Trophoblast cell (in vitro differentiated cells and primary cell): Measurements from ENCODE around the gene EXD1.
"Not testable (repeated sequence)": the region's sequence is repeated elsewhere in the genome, so short reads cannot be mapped to it uniquely, and the experiment has no call there.

ENCODE experiments used
- DNase-seq, 2 donors: peaks; one replicate each; pipeline ENCODE4 v3.0.0-alpha.2; 2016
- H2AFZ ChIP-seq: 2 replicates; pipeline ENCODE4 v1.6.1; 2013; ENCODE audit warnings: low read length, moderate library complexity, mild to moderate bottlenecking; ENCODE audit not compliant: insufficient read depth, poor library complexity
- H2AK5ac ChIP-seq: 2 replicates; pipeline ENCODE4 v1.6.1; 2013; ENCODE audit warnings: mild to moderate bottlenecking, low read length
- H2BK120ac ChIP-seq: 2 replicates; pipeline ENCODE4 v1.6.1; 2013; ENCODE audit warnings: low read length, mild to moderate bottlenecking, moderate library complexity; ENCODE audit not compliant: insufficient read depth, poor library complexity
- H2BK12ac ChIP-seq: 2 replicates; pipeline ENCODE4 v1.6.1; 2013; ENCODE audit warnings: mild to moderate bottlenecking, low read length, moderate library complexity
- H2BK5ac ChIP-seq: 2 replicates; pipeline ENCODE4 v1.6.1; 2013; ENCODE audit warnings: low read length, low read depth, moderate library complexity, mild to moderate bottlenecking; ENCODE audit not compliant: poor library complexity
- H3K14ac ChIP-seq: 2 replicates; pipeline ENCODE4 v1.6.1; 2013; ENCODE audit warnings: mild to moderate bottlenecking, low read length
- H3K18ac ChIP-seq: 2 replicates; pipeline ENCODE4 v1.6.1; 2013; ENCODE audit warnings: mild to moderate bottlenecking, low read length
- H3K23ac ChIP-seq: 2 replicates; pipeline ENCODE4 v1.6.1; 2013; ENCODE audit warnings: low read length
- H3K27ac ChIP-seq: 2 replicates; pipeline ENCODE4 v1.5.1; 2013; ENCODE audit warnings: low read depth, mild to moderate bottlenecking, inconsistent platforms, low read length, moderate library complexity
- H3K27me3 ChIP-seq: 2 replicates; pipeline ENCODE4 v1.6.1; 2013; ENCODE audit warnings: inconsistent platforms, mild to moderate bottlenecking, low read length, moderate library complexity; ENCODE audit not compliant: insufficient read depth
- H3K36me3 ChIP-seq, 2 experiments: 1 replicate in 1 of 2; 2 replicates in 1 of 2; pipeline ENCODE4 v1.6.1; 2013; ENCODE audit warnings: low read length in 2 of 2, mild to moderate bottlenecking in 2 of 2, moderate library complexity in 1 of 2; ENCODE audit not compliant: insufficient read depth in 2 of 2, control insufficient read depth in 1 of 2
- H3K4ac ChIP-seq: 2 replicates; pipeline ENCODE4 v1.6.1; 2013; ENCODE audit warnings: low read depth, mild to moderate bottlenecking, low read length, moderate library complexity
- H3K4me1 ChIP-seq, 2 experiments: 1 replicate in 1 of 2; 2 replicates in 1 of 2; pipeline ENCODE4 v1.6.1; 2013; ENCODE audit warnings: low read length in 2 of 2, mild to moderate bottlenecking in 2 of 2, moderate library complexity in 1 of 2; ENCODE audit not compliant: insufficient read depth in 2 of 2, control insufficient read depth in 1 of 2
- H3K4me2 ChIP-seq: 2 replicates; pipeline ENCODE4 v1.6.1; 2013; ENCODE audit warnings: inconsistent platforms, mild to moderate bottlenecking, low read length, moderate library complexity
- H3K4me3 ChIP-seq: 2 replicates; pipeline ENCODE4 v1.5.1; 2013; ENCODE audit warnings: mild to moderate bottlenecking, low read depth, low read length, inconsistent platforms
- H3K79me1 ChIP-seq: one replicate; pipeline ENCODE4 v1.6.1; 2013; ENCODE audit warnings: low read length
- H3K79me2 ChIP-seq: 2 replicates; pipeline ENCODE4 v1.6.1; 2013; ENCODE audit warnings: low read length, mild to moderate bottlenecking; ENCODE audit not compliant: control insufficient read depth, insufficient read depth, poor library complexity
- H3K9ac ChIP-seq: 2 replicates; pipeline ENCODE4 v1.6.1; 2013; ENCODE audit warnings: mild to moderate bottlenecking, low read length
- H3K9me3 ChIP-seq: 2 replicates; pipeline ENCODE4 v1.6.1; 2013; ENCODE audit warnings: low read depth, mild to moderate bottlenecking, control low read depth, inconsistent platforms, low read length; ENCODE audit not compliant: insufficient read depth
- H4K12ac ChIP-seq: 2 replicates; pipeline ENCODE4 v1.6.1; 2013; ENCODE audit warnings: low read depth, mild to moderate bottlenecking, low read length, moderate library complexity
- H4K8ac ChIP-seq: 2 replicates; pipeline ENCODE4 v1.6.1; 2013; ENCODE audit warnings: low read depth, mild to moderate bottlenecking, low read length, moderate library complexity
- H4K91ac ChIP-seq: one replicate; pipeline ENCODE4 v1.6.1; 2013; ENCODE audit warnings: low read depth, mild to moderate bottlenecking, low read length, moderate library complexity
- WGBS: extraction: QIAGEN DNeasy Blood & Tissue Kit; methylation state at CpG from one replicate; pipeline ENCODE4 v1.1.7; 2013; ENCODE audit warnings: missing lambda C conversion rate; ENCODE audit not compliant: insufficient read length, insufficient coverage; ENCODE audit errors: extremely low coverage; 5-methylcytosine and 5-hydroxymethylcytosine counted together

EXD1 gene

DNA sequence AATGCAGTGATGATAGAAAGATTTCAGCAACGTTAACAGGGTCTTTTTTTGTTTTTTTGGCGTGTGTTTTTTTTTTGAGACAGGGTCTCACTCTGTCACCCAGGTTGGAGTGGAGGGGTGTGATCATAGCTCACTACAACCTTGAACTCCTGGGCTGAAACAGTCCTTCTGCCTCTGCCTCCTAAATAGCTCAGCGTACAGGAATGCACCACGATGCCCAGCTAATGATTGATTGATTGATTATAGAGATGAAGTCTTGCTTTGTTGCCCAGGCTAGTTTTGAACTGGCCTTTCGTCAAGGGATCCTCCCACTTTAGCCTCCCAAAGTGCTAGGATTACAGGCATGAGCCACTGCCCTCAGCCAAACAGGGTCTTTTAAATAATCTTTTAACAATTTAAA lies 7.5 kb upstream of the EXD1 start:
- Histone ChIP-seq H3K9ac (no peak overlapping the region), H3K14ac (no peak overlapping the region), H4K8ac (no peak overlapping the region), H4K12ac (no peak overlapping the region), H3K4me1 (no peaks in the 10 kb centered on the region), H3K79me2 (no peaks in the 10 kb centered on the region), H3K36me3 (peaks cover 1% of the 10 kb centered on the region in 2 experiments), H2AK5ac (no peak overlapping the region), H3K4me2 (no peak overlapping the region), H3K4ac (no peak overlapping the region), H4K91ac (no peak overlapping the region), H2AFZ (no peak overlapping the region), H3K27ac (no peak overlapping the region), H3K9me3 (no peaks in the 10 kb centered on the region), H2BK5ac (no peak overlapping the region), H2BK12ac (no peak overlapping the region), H2BK120ac (no peak overlapping the region), H3K27me3 (no peaks in the 10 kb centered on the region), H3K4me3 (no peak overlapping the region), H3K18ac (no peak overlapping the region), H3K79me1 (no peaks in the 10 kb centered on the region), H3K23ac (no peak overlapping the region)
- no CpG with 5 or more reads among the region's 5 CpGs for WGBS
- DNase-seq, result no peak

DNA sequence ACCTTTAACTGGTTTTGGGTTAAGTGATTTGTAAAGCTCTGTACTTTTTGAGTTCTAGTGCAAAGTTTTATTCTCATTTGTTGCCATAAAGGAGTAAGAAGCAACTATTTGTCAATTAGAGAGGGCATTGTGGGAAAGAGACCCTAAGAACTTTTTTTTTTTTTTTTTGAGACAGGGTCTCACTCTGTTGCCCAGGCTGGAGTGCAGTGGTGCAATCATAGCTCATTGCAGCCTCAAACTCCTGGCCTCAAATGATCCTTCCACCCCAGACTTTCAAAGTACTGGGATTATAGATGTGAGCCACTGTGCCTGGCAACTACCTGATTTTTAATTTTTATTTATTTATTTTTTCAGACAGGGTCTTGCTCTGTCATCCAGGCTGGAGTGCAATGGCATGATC lies 5.4 kb upstream of the EXD1 start:
- H4K91ac ChIP-seq, result no peak overlapping the region
- no peak overlapping the region for H3K4ac ChIP-seq
- H3K14ac ChIP-seq, result no peak overlapping the region
- H3K4me2 ChIP-seq, result no peak overlapping the region
- H3K9me3 ChIP-seq, result no peaks in the 10 kb centered on the region
- H2BK12ac ChIP-seq, result no peak overlapping the region
- no peak overlapping the region for H4K8ac ChIP-seq
- no peak overlapping the region for H2AK5ac ChIP-seq
- H2BK5ac ChIP-seq, result no peak overlapping the region
- no peak overlapping the region for H4K12ac ChIP-seq
- H3K27me3 ChIP-seq, result no peaks in the 10 kb centered on the region
- no peak overlapping the region for H3K18ac ChIP-seq
- no peak for DNase-seq
- H2AFZ ChIP-seq, result no peak overlapping the region
- no peak overlapping the region for H3K4me3 ChIP-seq
- H3K79me2 ChIP-seq, result peaks cover 7% of the 10 kb centered on the region
- peaks cover 6% of the 10 kb centered on the region for H3K79me1 ChIP-seq
- no peak overlapping the region for H2BK120ac ChIP-seq
- no peak overlapping the region for H3K9ac ChIP-seq
- H3K4me1 ChIP-seq, result peaks cover 0 to 3% of the 10 kb centered on the region in 2 experiments
- no peak overlapping the region for H3K23ac ChIP-seq
- H3K36me3 ChIP-seq, result peaks cover 0 to 1% of the 10 kb centered on the region in 2 experiments
- no peak overlapping the region for H3K27ac ChIP-seq

GRCh38 chr15:41235228-41235627 lies 4.7 kb upstream of the EXD1 start:
- H4K12ac ChIP-seq, H4K91ac ChIP-seq, H3K79me2 ChIP-seq, DNase-seq, H3K4ac ChIP-seq, H3K18ac ChIP-seq, H3K36me3 ChIP-seq, H3K14ac ChIP-seq, H3K9me3 ChIP-seq, H2AFZ ChIP-seq, H3K27me3 ChIP-seq, H3K4me3 ChIP-seq, H3K23ac ChIP-seq, H3K4me2 ChIP-seq, H2AK5ac ChIP-seq, H3K9ac ChIP-seq, H4K8ac ChIP-seq, H3K4me1 ChIP-seq, H2BK120ac ChIP-seq, H2BK5ac ChIP-seq, H2BK12ac ChIP-seq, H3K27ac ChIP-seq: not testable (repeated sequence)
- WGBS, result no CpG with 5 or more reads among the region's 5 CpGs
- peaks cover 10% of the 10 kb centered on the region for H3K79me1 ChIP-seq

- no peak overlapping the region for H4K8ac ChIP-seq
- no peak overlapping the region for H3K23ac ChIP-seq
- no peak overlapping the region for H2BK120ac ChIP-seq
- no CpG with 5 or more reads among the region's 1 CpG for WGBS
- peaks cover 10% of the 10 kb centered on the region for H3K79me1 ChIP-seq
- peaks cover 7% of the 10 kb centered on the region for H3K79me2 ChIP-seq
- H4K91ac ChIP-seq, result no peak overlapping the region
- H3K9me3 ChIP-seq, result no peaks in the 10 kb centered on the region
- H3K4me2 ChIP-seq, result no peak overlapping the region
- H4K12ac ChIP-seq, result no peak overlapping the region
- no peak overlapping the region for H3K14ac ChIP-seq
- DNase-seq, result peak; percentile 10 to 48
- H2AFZ ChIP-seq, result no peak overlapping the region
- H3K4me3 ChIP-seq, result no peak overlapping the region
- no peak overlapping the region for H2BK12ac ChIP-seq
- no peak overlapping the region for H2AK5ac ChIP-seq
- H3K27ac ChIP-seq, result no peak overlapping the region
- H2BK5ac ChIP-seq, result no peak overlapping the region
- H3K4me1 ChIP-seq, result peaks cover 2 to 3% of the 10 kb centered on the region in 2 experiments
- peaks cover 0 to 1% of the 10 kb centered on the region in 2 experiments for H3K36me3 ChIP-seq
- no peaks in the 10 kb centered on the region for H3K27me3 ChIP-seq
- H3K4ac ChIP-seq, result no peak overlapping the region
- no peak overlapping the region for H3K18ac ChIP-seq
- H3K9ac ChIP-seq, result no peak overlapping the region
Observed at GRCh38 chr15:41233367-41233771, 2.8 kb upstream of the EXD1 start.
